Testis (tissue), 3 donors: Measurements from ENCODE around the gene ATP8A1. TPM values are rescaled to one million over a fixed set of nuclear protein-coding genes. Genes with fewer than 3 reads are reported as not detected.
"Not testable (repeated sequence)": the region's sequence is repeated elsewhere in the genome, so short reads cannot be mapped to it uniquely, and the experiment has no call there.

Experiments
- DNase-seq: peaks from one replicate; pipeline ENCODE4 v3.0.0-alpha.2; 2019
- H3K27ac ChIP-seq, 2 donors: fragments of 200-600 bp; sonication (generic); one replicate each; pipeline ENCODE4 v1.5.1; 2019
- H3K27me3 ChIP-seq: fragments of 200-600 bp; sonication (generic); one replicate; pipeline ENCODE4 v1.5.1; 2019
- H3K36me3 ChIP-seq: fragments of 200-600 bp; sonication (generic); one replicate; pipeline ENCODE4 v1.5.1; 2017; ENCODE audit warnings: low read depth; ENCODE audit errors: missing control alignments
- H3K4me1 ChIP-seq: fragments of 200-600 bp; sonication (generic); one replicate; pipeline ENCODE4 v1.5.1; 2019
- H3K4me3 ChIP-seq, 2 donors: fragments of 200-600 bp; sonication (generic); one replicate each; pipeline ENCODE4 v1.5.1; 2017 to 2019
- H3K9me3 ChIP-seq: fragments of 200-600 bp; sonication (generic); one replicate; pipeline ENCODE4 v1.5.1; 2017
- POLR2A ChIP-seq: fragments of 450-650 bp; IDR thresholded peaks from one replicate; pipeline ENCODE4 v1.6.1; 2017; ENCODE audit warnings: antibody characterized with exemption, mild to moderate bottlenecking, moderate library complexity
- WGBS, 2 donors: methylation state at CpG; one replicate each; pipeline ENCODE4 v1.1.5; 2018; 5-methylcytosine and 5-hydroxymethylcytosine counted together
- intact Hi-C: fragments of 100-400 bp; cut with DNase I; formaldehyde crosslinking; loops from one replicate; pipeline ENCODE4 v1.15.1; 2023; ENCODE audit warnings: low total_unique reads
- polyA plus RNA-seq: library from polyadenylated mRNA; stranded (reverse); fragments of 350-450 nt; fragmentation: Illumina TruSeq; extraction: RNeasy Lipid Tissue Mini Kit (QIAGEN cat#74804); gene quantifications from one replicate; pipeline ENCODE4 v1.2.3, GENCODE V29; 2014; ENCODE audit warnings: low read depth, low replicate concordance; ENCODE audit not compliant: insufficient read depth
- total RNA-seq, 2 donors: library from RNA; depleted of rRNA; stranded (reverse); fragments of >200 nt; gene quantifications; one replicate each; pipeline ENCODE4 v1.2.3, GENCODE V29; 2016
- TF ChIP-seq, protein P1 (sequence below), 3 experiments: fragments of 450-650 bp in 2 of 3; fragments of 200-600 bp in 1 of 3; sonication (generic) in 1 of 3; IDR thresholded peaks; one replicate each; pipeline ENCODE4 v1.5.1; 2016 to 2019; ENCODE audit warnings: antibody characterized with exemption in 3 of 3, mild to moderate bottlenecking in 2 of 3, moderate library complexity in 1 of 3

ATP8A1 gene
- total and polyA plus RNA-seq, 3 donors from 2014 or later = 5.5 to 32.5 (median 18.8) TPM

DNA sequence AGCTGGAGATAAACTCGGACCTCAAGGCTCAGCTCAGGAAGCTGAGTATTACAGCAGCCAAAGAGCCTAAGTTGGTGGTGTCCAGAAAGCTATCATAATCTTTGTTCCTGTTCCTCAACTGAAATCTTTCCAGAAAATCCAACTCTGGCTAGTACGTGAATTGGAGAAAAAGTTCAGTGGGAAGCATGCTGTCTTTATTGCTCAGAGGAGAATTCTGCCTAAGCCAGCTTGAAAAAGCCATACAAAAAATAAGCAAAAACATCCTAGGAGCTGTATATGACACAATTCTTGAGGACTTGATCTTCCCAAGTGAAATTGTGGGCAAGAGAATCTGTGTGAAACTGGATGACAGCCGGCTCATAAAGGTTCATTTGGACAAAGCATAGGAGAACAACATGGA lies 185.0 kb downstream of the ATP8A1 start:
- H3K27ac ChIP-seq = no peak overlapping the region
- no peaks in the 10 kb centered on the region for H3K36me3 ChIP-seq
- TF ChIP-seq, protein P1, sequence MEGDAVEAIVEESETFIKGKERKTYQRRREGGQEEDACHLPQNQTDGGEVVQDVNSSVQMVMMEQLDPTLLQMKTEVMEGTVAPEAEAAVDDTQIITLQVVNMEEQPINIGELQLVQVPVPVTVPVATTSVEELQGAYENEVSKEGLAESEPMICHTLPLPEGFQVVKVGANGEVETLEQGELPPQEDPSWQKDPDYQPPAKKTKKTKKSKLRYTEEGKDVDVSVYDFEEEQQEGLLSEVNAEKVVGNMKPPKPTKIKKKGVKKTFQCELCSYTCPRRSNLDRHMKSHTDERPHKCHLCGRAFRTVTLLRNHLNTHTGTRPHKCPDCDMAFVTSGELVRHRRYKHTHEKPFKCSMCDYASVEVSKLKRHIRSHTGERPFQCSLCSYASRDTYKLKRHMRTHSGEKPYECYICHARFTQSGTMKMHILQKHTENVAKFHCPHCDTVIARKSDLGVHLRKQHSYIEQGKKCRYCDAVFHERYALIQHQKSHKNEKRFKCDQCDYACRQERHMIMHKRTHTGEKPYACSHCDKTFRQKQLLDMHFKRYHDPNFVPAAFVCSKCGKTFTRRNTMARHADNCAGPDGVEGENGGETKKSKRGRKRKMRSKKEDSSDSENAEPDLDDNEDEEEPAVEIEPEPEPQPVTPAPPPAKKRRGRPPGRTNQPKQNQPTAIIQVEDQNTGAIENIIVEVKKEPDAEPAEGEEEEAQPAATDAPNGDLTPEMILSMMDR (IDR thresholded peaks at IDR 0.05) = no peak
- TF ChIP-seq POLR2A = no peak
- H3K9me3 ChIP-seq = no peaks in the 10 kb centered on the region
- no peak for DNase-seq
- no peaks in the 10 kb centered on the region for H3K4me1 ChIP-seq
- H3K27me3 ChIP-seq = no peaks in the 10 kb centered on the region
- 82 to 84% methylated on average over 3 of the region's 3 CpGs for WGBS, 2 donors
- intact Hi-C loops = no loop called here
- H3K4me3 ChIP-seq = no peak overlapping the region

DNA sequence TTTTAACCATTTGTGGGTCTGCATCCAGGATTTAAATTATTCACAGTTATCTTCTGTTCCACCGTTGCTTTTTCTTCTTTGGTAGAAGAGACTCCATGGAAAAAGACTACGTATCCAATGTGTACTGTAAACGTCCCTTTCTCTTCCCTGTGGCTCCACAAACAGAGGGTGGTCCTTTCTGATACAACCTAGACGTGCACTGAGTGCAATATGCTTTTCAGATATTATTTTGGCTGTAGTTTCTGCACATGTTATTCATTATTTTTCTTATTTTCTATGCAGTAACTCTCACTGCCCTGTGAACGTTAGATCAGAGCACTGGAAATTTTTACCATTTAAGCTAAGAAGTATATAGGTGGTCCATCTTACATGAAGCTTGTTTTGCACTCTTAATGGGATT lies 186.9 kb downstream of the ATP8A1 start:
- Histone ChIP-seq H3K27ac (no peak overlapping the region), H3K9me3 (no peaks in the 10 kb centered on the region), H3K4me1 (no peaks in the 10 kb centered on the region), H3K27me3 (no peaks in the 10 kb centered on the region), H3K4me3 (no peak overlapping the region), H3K36me3 (no peaks in the 10 kb centered on the region)
- WGBS, 2 donors = 87 to 89% methylated on average over 5 of the region's 5 CpGs
- DNase-seq = no peak
- no peak for TF ChIP-seq POLR2A
- TF ChIP-seq, protein P1 (IDR thresholded peaks at IDR 0.05) = no peak
- intact Hi-C loops = no loop called here

DNA sequence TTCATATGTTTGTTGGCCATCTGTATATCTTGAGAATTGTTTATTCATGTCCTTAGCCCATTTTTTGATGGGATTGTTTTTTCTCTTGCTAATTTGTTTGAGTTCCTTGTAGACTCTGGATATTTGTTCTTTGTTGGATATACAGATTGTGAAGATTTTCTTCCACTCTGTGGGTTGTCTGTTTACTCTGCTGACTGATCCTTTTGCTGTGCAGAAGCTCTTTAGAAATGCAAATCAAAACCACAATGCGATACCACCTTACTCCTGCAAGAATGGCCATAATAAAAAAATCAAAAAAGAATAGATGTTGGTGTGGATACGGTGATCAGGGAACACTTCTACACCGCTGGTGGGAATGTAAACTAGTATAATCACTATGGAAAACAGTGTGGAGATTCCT lies 189.1 kb downstream of the ATP8A1 start:
- WGBS, 2 donors = 83 to 84% methylated on average over 3 of the region's 3 CpGs
- H3K4me3 ChIP-seq, H3K27ac ChIP-seq, H3K27me3 ChIP-seq, H3K4me1 ChIP-seq, H3K36me3 ChIP-seq, H3K9me3 ChIP-seq, intact Hi-C loops, DNase-seq: not testable (repeated sequence)

DNA sequence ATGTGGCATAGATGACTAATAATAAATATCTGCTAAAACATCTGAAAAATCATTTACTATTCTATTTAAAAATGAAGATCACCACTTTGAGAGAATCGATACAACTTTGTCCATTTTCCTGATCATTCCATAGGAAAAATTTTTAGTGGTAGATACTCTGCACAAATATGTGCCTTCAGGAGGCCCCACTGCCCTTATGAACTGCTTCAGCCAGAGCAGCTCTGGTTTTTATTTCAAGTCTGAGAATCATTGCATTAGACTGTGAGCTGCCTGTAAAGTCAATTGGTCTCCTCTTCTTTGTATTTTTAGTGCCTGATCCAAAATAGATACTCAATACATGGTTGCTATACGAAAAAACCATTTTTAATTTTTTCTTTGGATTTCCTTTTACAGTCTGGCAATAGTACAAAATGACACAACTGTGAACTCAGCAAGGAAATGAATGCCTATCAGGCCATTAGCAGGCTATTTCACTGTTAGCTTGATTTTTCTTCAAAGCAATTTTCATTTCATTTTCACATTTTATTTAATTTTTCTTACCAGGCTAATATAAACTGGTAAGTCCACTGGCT lies 190.5 kb downstream of the ATP8A1 start:
- intact Hi-C loops = no loop called here
- Histone ChIP-seq H3K27me3 (no peaks in the 10 kb centered on the region), H3K27ac (no peak overlapping the region), H3K4me1 (no peaks in the 10 kb centered on the region), H3K4me3 (no peak overlapping the region), H3K36me3 (no peaks in the 10 kb centered on the region), H3K9me3 (no peaks in the 10 kb centered on the region)
- TF ChIP-seq POLR2A = no peak
- TF ChIP-seq, protein P1 (IDR thresholded peaks at IDR 0.05) = no peak
- 75 to 78% methylated on average over 2 of the region's 2 CpGs for WGBS, 2 donors
- no peak for DNase-seq

DNA sequence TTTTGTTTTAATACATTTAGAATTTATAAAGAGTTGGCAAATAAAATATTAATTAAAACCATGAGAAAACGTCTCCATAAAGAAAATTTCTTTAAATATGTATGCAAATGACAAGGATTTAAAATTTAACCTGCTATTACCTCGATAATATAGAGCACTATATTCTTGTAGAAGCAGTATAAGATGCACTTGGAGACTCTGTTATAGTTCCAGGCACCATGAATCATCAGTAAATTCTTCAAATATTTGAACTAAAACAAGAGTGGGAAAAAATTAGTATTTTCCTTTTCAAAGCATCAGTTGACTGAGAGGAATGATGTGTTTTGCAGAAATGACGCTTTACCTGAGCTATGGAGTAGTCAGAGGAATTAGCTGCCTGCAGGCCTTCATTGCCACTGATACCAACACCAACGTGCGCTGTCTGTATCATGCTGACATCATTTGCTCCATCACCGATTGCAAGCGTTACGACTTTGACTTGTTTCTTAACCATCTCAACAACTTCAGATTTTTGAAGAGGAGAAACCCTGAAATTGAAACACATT lies 192.3 kb downstream of the ATP8A1 start:
- TF ChIP-seq, protein P1 (IDR thresholded peaks at IDR 0.05) = no peak
- no peak for TF ChIP-seq POLR2A
- intact Hi-C loops = no loop called here
- Histone ChIP-seq H3K27ac (no peak overlapping the region), H3K4me3 (no peak overlapping the region), H3K4me1 (no peaks in the 10 kb centered on the region), H3K36me3 (no peaks in the 10 kb centered on the region), H3K27me3 (no peaks in the 10 kb centered on the region), H3K9me3 (no peaks in the 10 kb centered on the region)
- 87 to 93% methylated on average over 8 of the region's 8 CpGs for WGBS, 2 donors
- DNase-seq = no peak

DNA sequence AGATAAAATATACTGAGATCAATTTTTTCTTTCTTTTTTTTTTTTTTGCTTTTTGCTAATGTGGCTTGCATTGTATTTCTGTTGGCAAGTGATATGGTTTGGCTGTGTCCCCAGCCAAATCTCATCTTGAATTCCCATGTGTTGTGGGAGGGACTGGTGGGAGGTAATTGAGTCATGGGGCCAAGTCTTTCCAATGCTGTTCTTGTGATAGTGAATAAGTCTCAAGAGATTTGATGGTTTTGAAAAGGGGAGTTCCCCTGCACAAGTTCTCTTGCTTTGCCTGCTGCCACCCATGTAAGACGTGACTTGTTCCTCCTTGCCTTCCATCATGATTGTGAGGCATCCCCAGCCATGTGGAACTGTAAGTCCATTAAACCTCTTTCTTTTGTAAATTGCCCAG lies 195.7 kb downstream of the ATP8A1 start:
- H3K27me3 ChIP-seq, H3K4me3 ChIP-seq, H3K9me3 ChIP-seq, H3K27ac ChIP-seq, H3K36me3 ChIP-seq, H3K4me1 ChIP-seq, intact Hi-C loops, DNase-seq: not testable (repeated sequence)
- WGBS, 2 donors = 56 to 80% methylated on average over 1 of the region's 1 CpG
